HepG2 (cell line): ENCODE data around the gene CEL. TPM values are rescaled to one million over a fixed set of nuclear protein-coding genes. Genes with fewer than 3 reads are reported as not detected.

Experiments used
- ATAC-seq: fragments of 200-7000 bp; cut with Tn5 transposase; 3 replicates; pipeline ENCODE4 v1.9.1; 2020; ENCODE audit warnings: mild to moderate bottlenecking, moderate library complexity
- BruUV-seq: library from RNA; stranded (reverse); fragments of 400-500 nt; replicated peaks from 2 replicates; lab custom pipeline; 2021; lab: Mats Ljungman, UMichigan
- CTCF ChIA-PET: fragments of 300-600 bp; formaldehyde crosslinking; extraction: SDS; loops from one replicate; lab custom pipeline; 2021; ENCODE audit warnings: low total read pairs, inconsistent platforms, low intra/inter-chr PET ratio; lab: Yijun Ruan, JAX
- POLR2A ChIA-PET: fragments of 350-600 bp; sonication (Branson Sonifier 250); formaldehyde crosslinking; loops from one replicate; lab custom pipeline; 2020; ENCODE audit warnings: antibody characterized with exemption, inconsistent platforms; lab: Yijun Ruan, JAX
- DNase-seq: peaks from one replicate; pipeline ENCODE4 v3.0.0-alpha.2; 2015; ENCODE audit warnings: low spot score
- FAIRE-seq: peaks from 3 replicates; lab custom pipeline; 2011; peaks lifted over from hg19 to GRCh38; lab: Jason Lieb, UNC
- H2AFZ ChIP-seq: one replicate; pipeline ENCODE4 v1.6.1; 2011; ENCODE audit warnings: low read length, inconsistent platforms
- H3K27ac ChIP-seq: fragments of 300-600 bp; 3 replicates; pipeline ENCODE4 v1.8.0; 2011; ENCODE audit warnings: mixed run types, mild to moderate bottlenecking, mixed read lengths, low read length, inconsistent platforms; ENCODE audit not compliant: insufficient read depth; ENCODE audit errors: extremely low read length
- H3K27me3 ChIP-seq, 2 experiments: fragments of 200-600 bp in 1 of 2; 2 replicates in 1 of 2; 3 replicates in 1 of 2; pipeline versions ENCODE4 v1.6.0 to v1.8.0; 2011; ENCODE audit warnings: low read length in 2 of 2, mild to moderate bottlenecking in 2 of 2, moderate library complexity in 2 of 2, inconsistent platforms in 1 of 2; ENCODE audit not compliant: insufficient read depth in 2 of 2, control insufficient read depth in 1 of 2
- H3K36me3 ChIP-seq, 2 experiments: fragments of 200-600 bp in 1 of 2; replicated peaks in 1 of 2; 2 replicates in 1 of 2; 3 replicates in 1 of 2; pipeline versions ENCODE4 v1.5.1 to v1.8.0; 2011; ENCODE audit warnings: low read length in 2 of 2, inconsistent platforms in 1 of 2; ENCODE audit not compliant: insufficient read depth in 2 of 2, control insufficient read depth in 1 of 2
- H3K4me1 ChIP-seq: 2 replicates; pipeline ENCODE4 v1.5.1; 2012; ENCODE audit warnings: low read length, inconsistent platforms; ENCODE audit not compliant: insufficient read depth
- H3K4me2 ChIP-seq: 2 replicates; pipeline ENCODE4 v1.6.0; 2011; ENCODE audit warnings: low read depth, low read length, inconsistent platforms
- H3K4me3 ChIP-seq, 3 experiments: fragments of 200-600 bp in 1 of 3; sonication (generic), shearing (Covaris generic) in 1 of 3; replicated peaks in 1 of 3; 2 replicates each; pipeline ENCODE4 v1.5.1; 2011 to 2016; ENCODE audit warnings: low read length in 3 of 3, inconsistent platforms in 2 of 3, low read depth in 2 of 3, mild to moderate bottlenecking in 2 of 3, control low read depth in 1 of 3, mixed read lengths in 1 of 3; ENCODE audit not compliant: insufficient read depth in 1 of 3
- H3K79me2 ChIP-seq: one replicate; pipeline ENCODE4 v1.6.1; 2011; ENCODE audit warnings: low read length, inconsistent platforms; ENCODE audit not compliant: insufficient read depth
- H3K9ac ChIP-seq: 2 replicates; pipeline ENCODE4 v1.6.0; 2011; ENCODE audit warnings: mild to moderate bottlenecking, low read depth, low read length, inconsistent platforms; ENCODE audit not compliant: insufficient read depth
- H3K9me3 ChIP-seq: 2 replicates; pipeline ENCODE4 v1.5.1; 2012; ENCODE audit warnings: mild to moderate bottlenecking, low read length
- H4K20me1 ChIP-seq: 2 replicates; pipeline ENCODE4 v1.6.0; 2011; ENCODE audit warnings: inconsistent platforms, mild to moderate bottlenecking, low read length, moderate library complexity; ENCODE audit not compliant: insufficient read depth
- ATF1 ChIP-seq: IDR thresholded peaks from 2 replicates; pipeline ENCODE4 v1.6.1; 2016; ENCODE audit warnings: mild to moderate bottlenecking, control low read depth
- ATF7-NPFF ChIP-seq: sonication (generic); formaldehyde crosslinking; IDR thresholded peaks from 2 replicates; pipeline ENCODE4 v1.8.1; 2023; ENCODE audit warnings: mild to moderate bottlenecking, low read depth, missing genetic modification reagents, moderate library complexity
- BRF2 ChIP-seq: sonication (generic); formaldehyde crosslinking; IDR thresholded peaks from 2 replicates; pipeline ENCODE4 v1.8.1; 2022; ENCODE audit warnings: mild to moderate bottlenecking, missing genetic modification reagents
- ISL2 ChIP-seq: sonication (generic); formaldehyde crosslinking; IDR thresholded peaks from 2 replicates; pipeline ENCODE4 v1.5.0; 2020; ENCODE audit warnings: missing genetic modification reagents
- PCBP2 ChIP-seq: fragments of 200-400 bp; formaldehyde crosslinking; optimal IDR thresholded peaks from 2 replicates; pipeline ENCODE3; 2018; ENCODE audit warnings: low read length, low read depth; ENCODE audit not compliant: poor library complexity, severe bottlenecking
- POLR2AphosphoS2 ChIP-seq: IDR thresholded peaks from 2 replicates; pipeline ENCODE4 v1.6.1; 2011; ENCODE audit warnings: low read depth, low read length, improper control_type of control experiment
- PTBP1 ChIP-seq: fragments of 200-400 bp; formaldehyde crosslinking; IDR thresholded peaks from 2 replicates; pipeline ENCODE4 v1.6.1; 2018; ENCODE audit warnings: low read length, low read depth; ENCODE audit not compliant: poor library complexity, severe bottlenecking
- SAP130 ChIP-seq: IDR thresholded peaks from 2 replicates; pipeline ENCODE4 v1.6.1; 2016; ENCODE audit warnings: low read depth
- SRF ChIP-seq: IDR thresholded peaks from 2 replicates; pipeline ENCODE4 v1.6.1; 2011; ENCODE audit warnings: mild to moderate bottlenecking, low read depth, low read length, moderate library complexity
- THAP11 ChIP-seq: IDR thresholded peaks from 2 replicates; pipeline ENCODE4 v1.6.1; 2016; ENCODE audit warnings: missing biosample characterization, missing genetic modification reagents
- TSC22D2 ChIP-seq: sonication (generic); formaldehyde crosslinking; IDR thresholded peaks from 2 replicates; pipeline ENCODE4 v1.5.1; 2020; ENCODE audit warnings: missing genetic modification reagents, mild to moderate bottlenecking, borderline replicate concordance
- ZMAT3 ChIP-seq: sonication (generic); formaldehyde crosslinking; conservative IDR thresholded peaks from 2 replicates; pipeline ENCODE4 v1.7.0; 2021; ENCODE audit warnings: missing genetic modification reagents
- ZNF282 ChIP-seq: fragments of 450-650 bp; IDR thresholded peaks from 2 replicates; pipeline ENCODE4 v1.6.1; 2018; ENCODE audit not compliant: partially characterized antibody
- ZNF296 ChIP-seq: sonication (generic); formaldehyde crosslinking; conservative IDR thresholded peaks from 2 replicates; pipeline ENCODE4 v1.5.0; 2020; ENCODE audit warnings: mild to moderate bottlenecking, missing genetic modification reagents
- ZNF354B ChIP-seq: sonication (generic); formaldehyde crosslinking; IDR thresholded peaks from 2 replicates; pipeline ENCODE4 v1.8.0; 2022; ENCODE audit warnings: mild to moderate bottlenecking, missing genetic modification reagents
- WGBS: methylation state at CpG from one replicate; pipeline ENCODE4 v1.1.6; 2017; ENCODE audit warnings: low lambda C conversion rate; 5-methylcytosine and 5-hydroxymethylcytosine counted together
- in situ Hi-C: cut with HindIII; loops from 2 replicates; pipeline ENCODE4 v1.10.0; 2017; ENCODE audit warnings: low pct_unique_long_range_greater_than_20kb; ENCODE audit not compliant: extremely low pct_ligation_motif_present
- intact Hi-C: fragments of 100-400 bp; cut with micrococcal nuclease; formaldehyde crosslinking; loops from one replicate; pipeline ENCODE4 v1.10.0; 2022; ENCODE audit not compliant: unreplicated experiment
- polyA plus RNA-seq, 8 experiments: library from polyadenylated mRNA; depleted of rRNA in 3 of 8; stranded (reverse) in 7 of 8; unstranded in 1 of 8; fragments of >200 nt; fragmentation: Illumina TruSeq in 4 of 8; extraction: Trizol in 4 of 8; gene quantifications; 2 replicates each; pipeline versions ENCODE4 v1.2.1 to v1.2.3, GENCODE V29; 2011 to 2016; ENCODE audit warnings: low read depth in 4 of 8, missing spikeins in 1 of 8, mixed read lengths in 1 of 8; ENCODE audit not compliant: insufficient read depth in 1 of 8
- total RNA-seq, 5 experiments: library from RNA; depleted of rRNA; stranded (reverse); fragments of >200 nt; fragmentation: Illumina TruSeq; extraction: Trizol; gene quantifications; 2 replicates each; pipeline ENCODE4 v1.2.3, GENCODE V29; 2016; ENCODE audit warnings: low read depth in 1 of 5
- TF ChIP-seq, protein P1 (sequence below): sonication (generic); IDR thresholded peaks from 2 replicates; pipeline ENCODE4 v1.6.1; 2016; ENCODE audit warnings: low read depth, borderline replicate concordance

CEL gene
- total and polyA plus RNA-seq, 2 of the 13 experiments (the other 11 are each of a cell fraction or from before 2014, with no cell fraction given), result 0.63 to 1.5 TPM

GRCh38 chr9:133063159-133063499, 1.3 kb downstream of the CEL start:
- in situ Hi-C loops, result no loop called here
- H3K4me3 ChIP-seq, result no peak overlapping the region
- POLR2A ChIA-PET, result no interaction called here
- H4K20me1 ChIP-seq, result no peaks in the 10 kb centered on the region
- H3K9ac ChIP-seq, result no peak overlapping the region
- H2AFZ ChIP-seq, result no peak overlapping the region
- DNase-seq, result no peak
- intact Hi-C loops, result no loop called here
- ATAC-seq, result no peak
- peaks cover 34% of the 10 kb centered on the region for H3K4me1 ChIP-seq
- no peak overlapping the region for H3K27ac ChIP-seq
- no peaks in the 10 kb centered on the region for H3K9me3 ChIP-seq
- CTCF ChIA-PET, result no interaction called here
- H3K36me3 ChIP-seq, result peaks cover 0 to 2% of the 10 kb centered on the region in 2 experiments; a peak in 1 of 5 replicates
- no peak for FAIRE-seq
- H3K4me2 ChIP-seq, result no peak overlapping the region
- TF ChIP-seq BRF2 (no peak), ZNF282 (no peak), ZNF354B (CRISPR knock-in tag) (no peak), PTBP1 (no peak), ZNF296 (CRISPR knock-in tag) (no peak), ATF7-NPFF (CRISPR knock-in tag) (no peak), POLR2AphosphoS2 (no peak), THAP11 (CRISPR knock-in tag) (no peak), SRF (no peak), SAP130 (CRISPR knock-in tag) (no peak), ZMAT3 (CRISPR knock-in tag) (no peak), PCBP2 (no peak), ISL2 (no peak), ATF1 (CRISPR knock-in tag) (no peak), TSC22D2 (CRISPR knock-in tag) (no peak)
- TF ChIP-seq, protein P1, sequence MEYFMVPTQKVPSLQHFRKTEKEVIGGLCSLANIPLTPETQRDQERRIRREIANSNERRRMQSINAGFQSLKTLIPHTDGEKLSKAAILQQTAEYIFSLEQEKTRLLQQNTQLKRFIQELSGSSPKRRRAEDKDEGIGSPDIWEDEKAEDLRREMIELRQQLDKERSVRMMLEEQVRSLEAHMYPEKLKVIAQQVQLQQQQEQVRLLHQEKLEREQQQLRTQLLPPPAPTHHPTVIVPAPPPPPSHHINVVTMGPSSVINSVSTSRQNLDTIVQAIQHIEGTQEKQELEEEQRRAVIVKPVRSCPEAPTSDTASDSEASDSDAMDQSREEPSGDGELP, result no peak
- BruUV-seq, result no TSS peak
- no peaks in the 10 kb centered on the region for H3K79me2 ChIP-seq
- H3K27me3 ChIP-seq, result no peaks in the 10 kb centered on the region
- WGBS, result 85% methylated on average over 8 of the region's 8 CpGs
